Fibroblast of mammary gland (primary cell): ENCODE measurements around the gene ANKRD63.

Source experiments
- DNase-seq: peaks from one replicate; pipeline ENCODE4 v3.0.0-alpha.2; 2010; ENCODE audit warnings: low read depth
- H3K4me3 ChIP-seq: 2 replicates; pipeline ENCODE4 v1.5.1; 2011; ENCODE audit warnings: low read depth, mild to moderate bottlenecking, low read length, moderate library complexity; ENCODE audit not compliant: control insufficient read depth
- CTCF ChIP-seq: conservative IDR thresholded peaks from 2 replicates; pipeline ENCODE4 v1.5.1; 2011; ENCODE audit warnings: low read depth, low read length, inconsistent platforms; ENCODE audit not compliant: control insufficient read depth, insufficient read depth

ANKRD63 gene

DNA sequence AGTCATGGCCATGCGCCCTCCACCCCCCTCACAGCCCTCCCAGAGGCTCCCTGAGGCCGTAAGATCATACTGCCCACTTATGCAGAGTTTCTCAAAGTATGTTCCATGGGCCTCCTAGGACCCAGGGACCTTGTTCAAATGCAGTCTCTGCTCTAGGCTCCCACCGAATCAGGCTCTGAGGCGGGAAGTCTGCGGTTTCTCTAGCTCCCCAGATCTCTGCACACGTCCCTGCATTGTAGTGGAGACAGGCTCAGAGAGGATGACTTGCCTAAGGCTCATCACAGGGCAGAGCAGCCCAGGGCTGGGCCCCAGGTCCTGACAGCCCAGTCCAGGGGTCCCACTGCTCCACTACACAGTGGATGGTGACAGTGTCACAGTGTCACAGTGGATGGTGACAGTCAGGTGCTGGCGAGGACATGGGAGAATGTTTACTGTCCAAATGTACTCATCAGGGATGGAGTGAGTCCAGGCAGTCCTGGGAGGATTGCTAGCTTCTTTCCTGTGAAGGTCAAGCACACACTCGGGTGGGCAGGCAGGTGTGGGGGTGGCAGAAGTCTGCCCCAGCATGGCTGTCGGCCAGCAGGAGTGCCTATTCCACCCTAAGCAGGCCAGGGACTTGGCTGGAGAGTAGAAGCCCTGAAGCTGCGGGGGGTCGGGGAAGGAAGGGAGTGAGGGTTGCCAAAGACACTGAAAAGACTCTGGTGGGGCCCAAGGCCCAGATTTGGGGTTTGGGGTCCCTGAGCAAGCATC, 12.4 kb downstream of the ANKRD63 start:
- H3K4me3 ChIP-seq = no peak overlapping the region
- peak; percentile 27 for DNase-seq
- TF ChIP-seq CTCF = no peak

DNA sequence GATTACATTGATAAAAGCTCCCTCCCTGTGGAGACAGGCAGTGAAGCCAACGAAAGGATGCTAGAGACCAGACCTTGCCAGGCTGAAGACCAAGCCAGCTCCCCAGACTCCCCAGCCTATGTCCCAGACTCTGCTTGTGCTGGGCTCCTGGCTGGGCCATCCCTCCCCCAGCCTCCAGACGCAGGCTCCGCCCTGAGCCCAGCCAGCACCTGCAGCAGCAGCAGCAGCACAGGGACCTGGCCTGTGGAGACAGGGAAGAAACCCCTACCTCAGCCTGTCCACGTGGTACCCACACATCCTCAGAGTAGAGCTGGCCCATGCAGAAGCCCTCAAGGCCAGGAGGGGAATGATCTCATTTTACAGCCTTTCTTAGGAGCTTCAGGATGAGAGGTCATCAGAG, 13.3 kb downstream of the ANKRD63 start:
- DNase-seq = no peak
- no peak overlapping the region for H3K4me3 ChIP-seq
- TF ChIP-seq CTCF = no peak

- no peak for DNase-seq
- TF ChIP-seq CTCF = no peak
Measured at GRCh38 chr15:40267670-40268069, 15.2 kb downstream of the ANKRD63 start.

GRCh38 chr15:40266828-40267304, 16.0 kb downstream of the ANKRD63 start:
- DNase-seq = peak; percentile 91
- TF ChIP-seq CTCF = no peak

More at GRCh38 chr15:40267670-40268069, 15.2 kb downstream of the ANKRD63 start:
- no peak overlapping the region for H3K4me3 ChIP-seq

GRCh38 chr15:40265875-40266274, 17.0 kb downstream of the ANKRD63 start:
- no peak for TF ChIP-seq CTCF
- H3K4me3 ChIP-seq = no peak overlapping the region
- DNase-seq = no peak

More at GRCh38 chr15:40266828-40267304, 16.0 kb downstream of the ANKRD63 start:
- no peak overlapping the region for H3K4me3 ChIP-seq

GRCh38 chr15:40265355-40265754, 17.5 kb downstream of the ANKRD63 start:
- no peak for TF ChIP-seq CTCF
- no peak for DNase-seq
- H3K4me3 ChIP-seq = no peak overlapping the region
